Hepatocyte (in vitro differentiated cells): ENCODE measurements around the gene HMGN2. TPM values are rescaled to one million over a fixed set of nuclear protein-coding genes. Genes with fewer than 3 reads are reported as not detected.

Source experiments
- DNase-seq: peaks from one replicate; pipeline ENCODE4 v3.0.0-alpha.2; 2016; ENCODE audit warnings: low spot score
- H2AFZ ChIP-seq: fragments of 200-600 bp; sonication (generic); 2 replicates; pipeline ENCODE4 v1.6.0; 2016; ENCODE audit warnings: antibody characterized with exemption, mild to moderate bottlenecking
- H3K27ac ChIP-seq: fragments of 200-600 bp; sonication (generic); 2 replicates; pipeline ENCODE4 v1.5.1; 2016; ENCODE audit warnings: mild to moderate bottlenecking
- H3K27me3 ChIP-seq: fragments of 200-600 bp; sonication (generic); 2 replicates; pipeline ENCODE4 v1.6.1; 2016
- H3K36me3 ChIP-seq: fragments of 200-600 bp; sonication (generic); replicated peaks from 2 replicates; pipeline ENCODE4 v1.5.1; 2016; ENCODE audit warnings: low read depth; ENCODE audit not compliant: insufficient read depth
- H3K4me1 ChIP-seq: fragments of 200-600 bp; sonication (generic); 2 replicates; pipeline ENCODE4 v1.5.1; 2016; ENCODE audit warnings: mild to moderate bottlenecking, moderate library complexity; ENCODE audit not compliant: insufficient read depth
- H3K4me2 ChIP-seq: fragments of 200-600 bp; sonication (generic); 2 replicates; pipeline ENCODE4 v1.6.0; 2016
- H3K4me3 ChIP-seq: fragments of 200-600 bp; sonication (generic); 2 replicates; pipeline ENCODE4 v1.5.1; 2016; ENCODE audit warnings: mild to moderate bottlenecking
- H3K79me2 ChIP-seq: fragments of 200-600 bp; sonication (generic); 2 replicates; pipeline ENCODE4 v1.6.0; 2017; ENCODE audit warnings: mild to moderate bottlenecking
- H3K9me2 ChIP-seq: fragments of 200-600 bp; sonication (generic); replicated peaks from 2 replicates; pipeline ENCODE4 v1.6.0; 2017; ENCODE audit warnings: mild to moderate bottlenecking; ENCODE audit not compliant: insufficient read depth
- H3K9me3 ChIP-seq: fragments of 200-600 bp; sonication (generic); 2 replicates; pipeline ENCODE4 v1.5.1; 2016; ENCODE audit warnings: low read depth, mild to moderate bottlenecking
- H4K20me1 ChIP-seq: fragments of 200-600 bp; sonication (generic); 2 replicates; pipeline ENCODE4 v1.6.0; 2016; ENCODE audit warnings: mild to moderate bottlenecking; ENCODE audit not compliant: insufficient read depth, poor library complexity, severe bottlenecking
- EZH2 ChIP-seq: fragments of 200-600 bp; sonication (generic); IDR thresholded peaks from 2 replicates; pipeline ENCODE4 v1.6.1; 2016; ENCODE audit warnings: antibody characterized with exemption, mild to moderate bottlenecking, borderline replicate concordance
- EZH2phosphoT487 ChIP-seq: fragments of 200-600 bp; sonication (generic); IDR thresholded peaks from one replicate; pipeline ENCODE4 v1.6.1; 2018; ENCODE audit warnings: antibody characterized with exemption, mild to moderate bottlenecking, low read depth, moderate library complexity; ENCODE audit not compliant: unreplicated experiment, severe bottlenecking
- WGBS: methylation state at CpG from one replicate; pipeline ENCODE4 v1.1.6; 2016; ENCODE audit warnings: low lambda C conversion rate; ENCODE audit errors: missing lambda C conversion rate; 5-methylcytosine and 5-hydroxymethylcytosine counted together
- polyA plus RNA-seq: library from polyadenylated mRNA; unstranded; fragments of >200 nt; fragmentation: Nextera tagmentation; extraction: Ambion mirVana; gene quantifications from 2 replicates; pipeline ENCODE4 v1.2.1, GENCODE V29; 2016
- total RNA-seq: library from RNA; depleted of rRNA; stranded (reverse); fragments of >200 nt; gene quantifications from 2 replicates; pipeline ENCODE4 v1.2.3, GENCODE V29; 2014
- TF ChIP-seq, protein P1 (sequence below): fragments of 200-600 bp; sonication (generic); IDR thresholded peaks from 2 replicates; pipeline ENCODE4 v1.5.1; 2016; ENCODE audit warnings: antibody characterized with exemption, mild to moderate bottlenecking; ENCODE audit not compliant: poor library complexity

HMGN2 gene
- total and polyA plus RNA-seq, 2 experiments from 2014 or later, result 215 to 467 TPM

DNA sequence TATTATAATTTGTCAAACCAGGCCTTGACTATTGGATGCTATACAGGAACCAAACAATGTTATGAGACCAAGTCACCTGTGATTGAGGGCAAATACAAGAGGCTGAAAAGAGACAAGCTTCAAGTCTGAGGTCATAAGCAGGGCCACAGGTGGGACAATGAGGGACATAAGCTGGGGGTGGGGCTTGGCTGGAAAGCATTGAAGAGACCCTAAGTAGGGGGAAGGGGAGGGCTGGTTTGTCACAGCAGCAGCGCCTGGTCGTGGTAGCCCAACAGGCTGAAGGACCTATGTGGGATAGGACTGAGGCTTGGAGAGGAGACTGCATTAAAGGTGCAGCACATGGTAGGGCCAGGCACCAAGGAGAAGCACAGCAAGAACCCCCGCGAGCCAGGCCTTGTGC lies 17.9 kb downstream of the HMGN2 start:
- no peaks in the 10 kb centered on the region for H3K9me2 ChIP-seq
- no peaks in the 10 kb centered on the region for H4K20me1 ChIP-seq
- no peaks in the 10 kb centered on the region for H3K4me1 ChIP-seq
- H3K36me3 ChIP-seq, result no peaks in the 10 kb centered on the region
- H3K9me3 ChIP-seq, result no peaks in the 10 kb centered on the region
- H3K4me3 ChIP-seq, result no peak overlapping the region
- H3K79me2 ChIP-seq, result no peaks in the 10 kb centered on the region
- H3K4me2 ChIP-seq, result no peak overlapping the region
- H3K27ac ChIP-seq, result no peak overlapping the region
- TF ChIP-seq, protein P1, sequence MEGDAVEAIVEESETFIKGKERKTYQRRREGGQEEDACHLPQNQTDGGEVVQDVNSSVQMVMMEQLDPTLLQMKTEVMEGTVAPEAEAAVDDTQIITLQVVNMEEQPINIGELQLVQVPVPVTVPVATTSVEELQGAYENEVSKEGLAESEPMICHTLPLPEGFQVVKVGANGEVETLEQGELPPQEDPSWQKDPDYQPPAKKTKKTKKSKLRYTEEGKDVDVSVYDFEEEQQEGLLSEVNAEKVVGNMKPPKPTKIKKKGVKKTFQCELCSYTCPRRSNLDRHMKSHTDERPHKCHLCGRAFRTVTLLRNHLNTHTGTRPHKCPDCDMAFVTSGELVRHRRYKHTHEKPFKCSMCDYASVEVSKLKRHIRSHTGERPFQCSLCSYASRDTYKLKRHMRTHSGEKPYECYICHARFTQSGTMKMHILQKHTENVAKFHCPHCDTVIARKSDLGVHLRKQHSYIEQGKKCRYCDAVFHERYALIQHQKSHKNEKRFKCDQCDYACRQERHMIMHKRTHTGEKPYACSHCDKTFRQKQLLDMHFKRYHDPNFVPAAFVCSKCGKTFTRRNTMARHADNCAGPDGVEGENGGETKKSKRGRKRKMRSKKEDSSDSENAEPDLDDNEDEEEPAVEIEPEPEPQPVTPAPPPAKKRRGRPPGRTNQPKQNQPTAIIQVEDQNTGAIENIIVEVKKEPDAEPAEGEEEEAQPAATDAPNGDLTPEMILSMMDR, result no peak
- TF ChIP-seq EZH2 (no peak), EZH2phosphoT487 (no peak)
- H3K27me3 ChIP-seq, result no peaks in the 10 kb centered on the region
- 81% methylated on average over 4 of the region's 4 CpGs for WGBS
- no peak for DNase-seq
- H2AFZ ChIP-seq, result no peak overlapping the region

- Histone ChIP-seq H4K20me1 (no peaks in the 10 kb centered on the region), H3K4me2 (no peak overlapping the region), H3K27ac (no peak overlapping the region), H3K27me3 (no peaks in the 10 kb centered on the region), H3K9me3 (no peaks in the 10 kb centered on the region), H3K79me2 (no peaks in the 10 kb centered on the region), H3K4me1 (no peaks in the 10 kb centered on the region), H2AFZ (no peak overlapping the region), H3K9me2 (no peaks in the 10 kb centered on the region), H3K36me3 (no peaks in the 10 kb centered on the region), H3K4me3 (no peak overlapping the region)
- 79% methylated on average over 3 of the region's 3 CpGs for WGBS
- no peak for TF ChIP-seq EZH2phosphoT487
- TF ChIP-seq, protein P1, result no peak
- TF ChIP-seq EZH2, result no peak
- no peak for DNase-seq
These were observed 21.0 kb downstream of the HMGN2 start for GRCh38 chr1:26493267-26493666.

DNA sequence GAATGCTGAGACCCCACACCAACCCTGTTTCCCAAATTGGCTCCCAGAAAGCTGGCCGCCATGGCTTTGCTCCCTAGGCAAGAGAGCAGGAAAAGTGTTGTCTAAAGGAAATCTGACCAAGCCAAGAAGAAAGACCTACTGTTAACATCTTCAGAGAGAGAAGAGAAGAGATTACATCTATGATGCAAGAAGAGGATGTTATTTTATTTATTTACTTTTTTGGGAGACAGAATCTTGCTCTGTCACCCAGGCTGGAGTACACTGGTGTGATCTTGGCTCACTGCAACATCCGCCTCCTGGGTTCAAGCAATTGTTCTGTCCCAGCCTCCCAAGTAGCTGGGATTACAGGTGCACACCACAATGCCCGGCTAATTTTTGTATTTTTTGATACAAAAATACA lies 21.7 kb downstream of the HMGN2 start:
- no peaks in the 10 kb centered on the region for H3K4me1 ChIP-seq
- no peaks in the 10 kb centered on the region for H3K9me3 ChIP-seq
- no peak overlapping the region for H3K27ac ChIP-seq
- H3K36me3 ChIP-seq, result no peaks in the 10 kb centered on the region
- H4K20me1 ChIP-seq, result no peaks in the 10 kb centered on the region
- WGBS, result 95% methylated on average over 3 of the region's 3 CpGs
- H3K79me2 ChIP-seq, result no peaks in the 10 kb centered on the region
- no peak overlapping the region for H3K4me3 ChIP-seq
- no peak overlapping the region for H3K4me2 ChIP-seq
- DNase-seq, result no peak
- no peaks in the 10 kb centered on the region for H3K27me3 ChIP-seq
- TF ChIP-seq EZH2phosphoT487 (no peak), EZH2 (no peak)
- H2AFZ ChIP-seq, result no peak overlapping the region
- H3K9me2 ChIP-seq, result no peaks in the 10 kb centered on the region

DNA sequence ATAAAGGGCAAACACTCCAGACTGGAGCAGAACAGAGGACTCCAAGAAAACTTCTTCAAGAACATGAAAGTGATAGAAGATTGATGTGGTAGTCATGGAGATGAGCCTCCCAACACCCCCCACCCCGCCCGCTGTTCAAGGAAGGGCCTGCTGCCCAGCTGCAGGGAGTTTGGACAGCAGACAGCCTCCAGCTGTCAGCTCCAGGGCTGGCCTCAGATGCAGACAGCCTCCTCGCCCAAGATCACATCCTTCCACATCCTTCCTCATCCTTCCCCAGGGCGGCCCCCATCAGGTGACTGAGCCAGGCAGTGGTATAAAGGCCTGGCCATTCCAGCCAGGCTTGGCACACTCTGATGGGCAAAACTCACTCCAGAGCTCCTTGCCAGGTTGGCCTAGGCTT lies 24.6 kb downstream of the HMGN2 start:
- no peaks in the 10 kb centered on the region for H3K79me2 ChIP-seq
- H3K36me3 ChIP-seq, result no peaks in the 10 kb centered on the region
- H4K20me1 ChIP-seq, result no peaks in the 10 kb centered on the region
- TF ChIP-seq EZH2 (no peak), EZH2phosphoT487 (no peak)
- TF ChIP-seq, protein P1, result no peak
- DNase-seq, result no peak
- H3K27me3 ChIP-seq, result no peaks in the 10 kb centered on the region
- no peak overlapping the region for H3K4me3 ChIP-seq
- H3K9me3 ChIP-seq, result no peaks in the 10 kb centered on the region
- H3K9me2 ChIP-seq, result no peaks in the 10 kb centered on the region
- WGBS, result 62% methylated on average over 3 of the region's 4 CpGs
- no peak overlapping the region for H2AFZ ChIP-seq
- no peak overlapping the region for H3K4me2 ChIP-seq
- peaks cover 3% of the 10 kb centered on the region for H3K4me1 ChIP-seq
- H3K27ac ChIP-seq, result no peak overlapping the region
